ENCODE results near the gene MMP3. TPM values are rescaled to one million over a fixed set of nuclear protein-coding genes. Genes with fewer than 3 reads are reported as not detected.

The MMP3 gene
- not detected for total RNA-seq
- not detected for polyA plus RNA-seq
- long read RNA-seq, donor 1 = 0 reads
- long read RNA-seq, donor 2 = 0 reads

DNA sequence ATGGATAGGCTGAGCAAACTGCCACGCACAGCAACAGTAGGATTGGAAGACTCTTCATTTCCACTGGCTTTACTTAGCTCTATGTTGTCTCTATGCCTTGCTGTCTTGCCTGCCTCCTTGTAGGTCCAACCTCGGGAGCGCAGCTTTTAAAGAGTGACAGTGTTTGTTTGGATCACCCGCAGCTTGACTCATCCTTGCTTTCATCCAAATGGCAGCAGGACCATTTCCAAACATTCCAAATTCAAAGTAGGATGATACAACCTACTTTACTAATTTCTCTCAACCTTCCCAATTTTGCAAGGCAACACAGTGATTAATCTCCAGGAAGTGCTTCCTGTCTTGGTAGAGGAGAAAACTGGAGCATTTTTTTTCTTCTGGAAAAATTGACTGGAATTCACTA, at the start of gene MMP3:
Gene MMP3 (minus strand): TSS at position 121 of the 400 bp plus-strand sequence. CDS start 63 bp downstream, at position 58.
- peaks cover 0 to 12% (median 0%) of the 10 kb centered on the region in 7 donors for H3K27me3 ChIP-seq (replicated peaks in 1 of 7)
- DNase-seq = no peak
- no peak within 1 kb of the TSS for H3K4me3 ChIP-seq
- intact Hi-C loops (cut with DNase I; ENCODE audit: low total_unique reads) = no loop called here
- no peaks in the 10 kb centered on the region for H3K36me3 ChIP-seq
- H3K27ac ChIP-seq = no peak within 1 kb of the TSS
- TF ChIP-seq, protein P1, sequence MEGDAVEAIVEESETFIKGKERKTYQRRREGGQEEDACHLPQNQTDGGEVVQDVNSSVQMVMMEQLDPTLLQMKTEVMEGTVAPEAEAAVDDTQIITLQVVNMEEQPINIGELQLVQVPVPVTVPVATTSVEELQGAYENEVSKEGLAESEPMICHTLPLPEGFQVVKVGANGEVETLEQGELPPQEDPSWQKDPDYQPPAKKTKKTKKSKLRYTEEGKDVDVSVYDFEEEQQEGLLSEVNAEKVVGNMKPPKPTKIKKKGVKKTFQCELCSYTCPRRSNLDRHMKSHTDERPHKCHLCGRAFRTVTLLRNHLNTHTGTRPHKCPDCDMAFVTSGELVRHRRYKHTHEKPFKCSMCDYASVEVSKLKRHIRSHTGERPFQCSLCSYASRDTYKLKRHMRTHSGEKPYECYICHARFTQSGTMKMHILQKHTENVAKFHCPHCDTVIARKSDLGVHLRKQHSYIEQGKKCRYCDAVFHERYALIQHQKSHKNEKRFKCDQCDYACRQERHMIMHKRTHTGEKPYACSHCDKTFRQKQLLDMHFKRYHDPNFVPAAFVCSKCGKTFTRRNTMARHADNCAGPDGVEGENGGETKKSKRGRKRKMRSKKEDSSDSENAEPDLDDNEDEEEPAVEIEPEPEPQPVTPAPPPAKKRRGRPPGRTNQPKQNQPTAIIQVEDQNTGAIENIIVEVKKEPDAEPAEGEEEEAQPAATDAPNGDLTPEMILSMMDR (IDR thresholded peaks at IDR 0.05 in 8 of 11, conservative IDR thresholded peaks at IDR 0.05 in 3 of 11) = no peak
- TF ChIP-seq POLR2AphosphoS5 (IDR thresholded peaks at IDR 0.05) (no peak), POLR2A (IDR thresholded peaks at IDR 0.05) (no peak)
- no peaks in the 10 kb centered on the region for H3K9me3 ChIP-seq
- H3K4me1 ChIP-seq = no peaks in the 10 kb centered on the region
- 84 to 90% (median 88%) methylated on average over 4 of the region's 4 CpGs for WGBS, 5 donors

GRCh38 chr11:102891736-102892135, 48.3 kb upstream of the MMP3 start:
- TF ChIP-seq, protein P1 (IDR thresholded peaks at IDR 0.05 in 8 of 11, conservative IDR thresholded peaks at IDR 0.05 in 3 of 11) = no peak
- TF ChIP-seq POLR2A (IDR thresholded peaks at IDR 0.05) = no peak
- no peak for TF ChIP-seq POLR2AphosphoS5 (IDR thresholded peaks at IDR 0.05)
- H3K27ac ChIP-seq = no peak overlapping the region
- intact Hi-C loops (cut with DNase I; ENCODE audit: low total_unique reads) = no loop called here
- H3K4me1 ChIP-seq = no peaks in the 10 kb centered on the region
- no peaks in the 10 kb centered on the region for H3K27me3 ChIP-seq (replicated peaks in 1 of 7)
- no peaks in the 10 kb centered on the region for H3K36me3 ChIP-seq
- DNase-seq = no peak
- peaks cover 0 to 27% (median 6%) of the 10 kb centered on the region in 8 donors for H3K9me3 ChIP-seq
- H3K4me3 ChIP-seq = no peak overlapping the region
- 91 to 100% (median 94%) methylated on average over 1 of the region's 1 CpG for WGBS, 5 donors

- Histone ChIP-seq H3K4me3 (no peak overlapping the region), H3K27me3 (replicated peaks in 1 of 7) (no peaks in the 10 kb centered on the region), H3K4me1 (no peaks in the 10 kb centered on the region), H3K9me3 (no peaks in the 10 kb centered on the region), H3K27ac (no peak overlapping the region), H3K36me3 (no peaks in the 10 kb centered on the region)
- WGBS, 5 donors = 83 to 95% (median 87%) methylated on average over 6 of the region's 6 CpGs
- DNase-seq = no peak
- no peak for TF ChIP-seq POLR2A (IDR thresholded peaks at IDR 0.05)
- intact Hi-C loops (cut with DNase I; ENCODE audit: low total_unique reads) = no loop called here
Observed at GRCh38 chr11:102886999-102887398, 43.6 kb upstream of the MMP3 start.

DNA sequence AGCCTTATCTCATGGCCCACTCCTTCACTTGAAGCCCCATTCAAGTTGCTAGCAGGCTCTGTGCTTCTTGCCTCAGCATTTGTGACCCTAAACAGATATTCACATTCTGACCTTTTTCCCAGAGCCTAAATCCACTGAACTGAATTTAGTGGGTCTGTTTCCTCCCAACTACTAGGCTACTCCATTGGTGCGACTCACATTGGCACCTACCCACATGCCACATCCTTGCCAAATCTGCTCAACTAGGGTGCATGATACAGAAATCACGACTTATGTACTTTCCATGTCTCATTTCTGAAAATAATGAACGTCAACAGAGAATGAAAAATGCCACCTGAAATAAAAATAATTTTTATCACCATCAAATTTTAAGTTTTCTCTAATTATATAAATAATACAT, 39.7 kb upstream of the MMP3 start:
- 65 to 85% (median 73%) methylated on average over 3 of the region's 3 CpGs for WGBS, 5 donors
- DNase-seq = no peak
- Histone ChIP-seq H3K27me3 (replicated peaks in 1 of 7) (no peaks in the 10 kb centered on the region), H3K4me1 (no peaks in the 10 kb centered on the region), H3K4me3 (no peak overlapping the region), H3K9me3 (no peaks in the 10 kb centered on the region), H3K27ac (peak overlapping the region in 3 of 8 donors; percentile 8 to 69 (median 24)), H3K36me3 (no peaks in the 10 kb centered on the region)
- intact Hi-C loops (cut with DNase I; ENCODE audit: low total_unique reads) = no loop called here
- TF ChIP-seq, protein P1 (IDR thresholded peaks at IDR 0.05 in 8 of 11, conservative IDR thresholded peaks at IDR 0.05 in 3 of 11) = no peak
- no peak for TF ChIP-seq POLR2A (IDR thresholded peaks at IDR 0.05)
- no peak for TF ChIP-seq POLR2AphosphoS5 (IDR thresholded peaks at IDR 0.05)

Data from spleen (tissue), 13 donors.